Liver (tissue), 9 donors: ENCODE data around the gene SYNM. TPM values are rescaled to one million over a fixed set of nuclear protein-coding genes. Genes with fewer than 3 reads are reported as not detected.

ENCODE experiments used
- DNase-seq: peaks from one replicate; pipeline ENCODE4 v3.0.0-alpha.2; 2017; ENCODE audit warnings: low spot score
- H3K27ac ChIP-seq, 2 donors: one replicate each; pipeline ENCODE4 v1.7.0; 2013; ENCODE audit warnings: inconsistent platforms in 2 of 2, low read length in 2 of 2, control low read depth in 1 of 2, low read depth in 1 of 2, mild to moderate bottlenecking in 1 of 2
- H3K27me3 ChIP-seq, 4 donors: one replicate each; pipeline versions ENCODE4 v1.6.1 to v1.7.0; 2013; ENCODE audit warnings: low read length in 3 of 4, inconsistent platforms in 1 of 4, mild to moderate bottlenecking in 1 of 4, moderate library complexity in 1 of 4; ENCODE audit not compliant: control insufficient read depth in 4 of 4, insufficient read depth in 4 of 4
- H3K36me3 ChIP-seq, 4 donors: one replicate each; pipeline versions ENCODE4 v1.6.1 to v1.7.0; 2013; ENCODE audit warnings: low read length in 3 of 4, mild to moderate bottlenecking in 3 of 4, low read depth in 1 of 4, moderate library complexity in 1 of 4; ENCODE audit not compliant: control insufficient read depth in 4 of 4, insufficient read depth in 3 of 4
- H3K4me1 ChIP-seq, 4 donors: one replicate each; pipeline versions ENCODE4 v1.6.1 to v1.7.0; 2013; ENCODE audit warnings: low read length in 3 of 4, mild to moderate bottlenecking in 3 of 4, moderate library complexity in 1 of 4; ENCODE audit not compliant: control insufficient read depth in 4 of 4, insufficient read depth in 4 of 4
- H3K4me3 ChIP-seq, 3 donors: one replicate each; pipeline versions ENCODE4 v1.6.1 to v1.7.0; 2013; ENCODE audit warnings: low read length in 3 of 3, control low read depth in 1 of 3, low read depth in 1 of 3, mild to moderate bottlenecking in 1 of 3
- H3K9ac ChIP-seq, 2 donors: one replicate each; pipeline ENCODE4 v1.7.0; 2013; ENCODE audit warnings: low read length in 2 of 2, mild to moderate bottlenecking in 2 of 2, moderate library complexity in 2 of 2, control low read depth in 1 of 2, low read depth in 1 of 2
- H3K9me3 ChIP-seq, 4 donors: one replicate each; pipeline versions ENCODE4 v1.6.1 to v1.7.0; 2013; ENCODE audit warnings: low read length in 3 of 4; ENCODE audit not compliant: control insufficient read depth in 4 of 4
- EGR1 ChIP-seq, 2 donors: IDR thresholded peaks; 2 replicates each; pipeline ENCODE4 v1.6.1; 2016 to 2018; ENCODE audit warnings: antibody characterized with exemption in 2 of 2, low read depth in 2 of 2
- FOXA2 ChIP-seq: IDR thresholded peaks from 2 replicates; pipeline ENCODE4 v1.6.1; 2016; ENCODE audit warnings: antibody characterized with exemption
- HNF4G ChIP-seq: IDR thresholded peaks from 2 replicates; pipeline ENCODE4 v1.6.1; 2016; ENCODE audit warnings: antibody characterized with exemption
- NR2F2 ChIP-seq: IDR thresholded peaks from 2 replicates; pipeline ENCODE4 v1.6.1; 2016; ENCODE audit warnings: antibody characterized with exemption
- RAD21 ChIP-seq, 2 donors: IDR thresholded peaks; 2 replicates each; pipeline ENCODE4 v1.6.1; 2016; ENCODE audit warnings: antibody characterized with exemption in 2 of 2, mild to moderate bottlenecking in 2 of 2
- RXRA ChIP-seq, 2 donors: IDR thresholded peaks; 2 replicates each; pipeline ENCODE4 v1.6.1; 2017 to 2018; ENCODE audit warnings: antibody characterized with exemption in 2 of 2, mild to moderate bottlenecking in 1 of 2
- SP1 ChIP-seq: IDR thresholded peaks from 2 replicates; pipeline ENCODE4 v1.6.1; 2018; ENCODE audit warnings: antibody characterized with exemption, mild to moderate bottlenecking
- TAF1 ChIP-seq: conservative IDR thresholded peaks from 2 replicates; pipeline ENCODE4 v1.6.1; 2016; ENCODE audit warnings: antibody characterized with exemption, mild to moderate bottlenecking
- YY1 ChIP-seq: IDR thresholded peaks from 2 replicates; pipeline ENCODE4 v1.6.1; 2016; ENCODE audit warnings: antibody characterized with exemption, mild to moderate bottlenecking
- WGBS: extraction: QIAGEN DNeasy Blood & Tissue Kit; methylation state at CpG from one replicate; pipeline ENCODE4 v1.1.7; 2013; 5-methylcytosine and 5-hydroxymethylcytosine counted together
- polyA plus RNA-seq, 2 donors: library from polyadenylated mRNA; stranded (reverse) in 1 of 2; unstranded in 1 of 2; fragments of 200-250 nt in 1 of 2; fragments of >200 nt in 1 of 2; fragmentation: Nextera tagmentation in 1 of 2; extraction: Ambion mirVana in 1 of 2; gene quantifications; one replicate each; pipeline versions ENCODE4 v1.2.1 to v1.2.3, GENCODE V29; 2013 to 2015
- total RNA-seq, 2 donors: library from RNA; depleted of rRNA; stranded (reverse); fragments of >200 nt; gene quantifications; one replicate each; pipeline ENCODE4 v1.2.3, GENCODE V29; 2014
- TF ChIP-seq, protein P1 (sequence below): fragments of 150-350 bp; IDR thresholded peaks from 2 replicates; pipeline ENCODE4 v1.5.1; 2017; ENCODE audit warnings: improper control_type of control experiment, low read depth, low read length; ENCODE audit not compliant: missing input control
- TF ChIP-seq, protein P2 (sequence below): IDR thresholded peaks from 2 replicates; pipeline ENCODE4 v1.6.1; 2016; ENCODE audit warnings: antibody characterized with exemption, mild to moderate bottlenecking
- TF ChIP-seq, protein P3 (sequence below): IDR thresholded peaks from 2 replicates; pipeline ENCODE4 v1.6.1; 2016; ENCODE audit warnings: antibody characterized with exemption
- TF ChIP-seq, protein P4 (sequence below): IDR thresholded peaks from 2 replicates; pipeline ENCODE4 v1.6.1; 2016; ENCODE audit warnings: antibody characterized with exemption
- donor health status: healthy.
- donor health status: healthy.
- donor health status: healthy.
- donor health status: healthy.
- donor health status: healthy.

SYNM gene
- total and polyA plus RNA-seq, 4 donors = 0.39 to 6.4 (median 1.2) TPM

DNA sequence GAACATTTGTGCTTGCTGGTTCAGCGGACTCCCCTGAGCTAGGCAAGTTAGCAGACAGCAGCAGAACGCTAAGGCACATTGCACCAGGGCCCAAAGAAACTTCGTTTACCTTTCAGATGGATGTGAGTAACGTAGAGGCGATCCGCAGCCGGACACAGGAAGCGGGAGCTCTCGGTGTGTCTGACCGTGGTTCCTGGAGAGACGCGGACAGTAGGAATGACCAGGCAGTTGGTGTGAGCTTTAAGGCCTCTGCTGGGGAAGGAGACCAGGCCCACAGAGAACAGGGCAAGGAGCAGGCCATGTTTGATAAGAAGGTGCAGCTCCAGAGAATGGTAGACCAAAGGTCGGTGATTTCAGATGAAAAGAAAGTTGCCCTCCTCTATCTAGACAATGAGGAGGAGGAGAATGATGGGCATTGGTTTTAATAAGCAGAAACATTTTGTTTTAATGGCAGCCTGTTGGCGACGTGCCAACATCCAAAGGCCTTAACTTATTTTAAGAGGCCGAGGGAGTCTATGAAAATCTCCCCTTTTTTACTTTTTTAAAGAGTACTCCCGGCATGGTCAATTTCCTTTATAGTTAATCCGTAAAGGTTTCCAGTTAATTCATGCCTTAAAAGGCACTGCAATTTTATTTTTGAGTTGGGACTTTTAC is 27.9 kb downstream of the SYNM start:
- WGBS = 95% methylated on average over 18 of the region's 18 CpGs
- Histone ChIP-seq H3K4me1 (peaks cover 3 to 18% (median 9%) of the 10 kb centered on the region in 4 donors), H3K9me3 (no peaks in the 10 kb centered on the region), H3K27me3 (no peaks in the 10 kb centered on the region), H3K9ac (no peak overlapping the region), H3K27ac (no peak overlapping the region), H3K36me3 (peaks cover 0 to 4% (median 0%) of the 10 kb centered on the region in 4 donors), H3K4me3 (no peak overlapping the region)
- TF ChIP-seq RXRA (IDR thresholded peaks at IDR 0.05) (no peak), TAF1 (no peak), RAD21 (IDR thresholded peaks at IDR 0.05) (no peak), FOXA2 (no peak), HNF4G (no peak), EGR1 (IDR thresholded peaks at IDR 0.05; ENCODE audit: low read depth in 2 of 2) (no peak), NR2F2 (no peak), SP1 (no peak), YY1 (no peak)
- TF ChIP-seq, protein P1, sequence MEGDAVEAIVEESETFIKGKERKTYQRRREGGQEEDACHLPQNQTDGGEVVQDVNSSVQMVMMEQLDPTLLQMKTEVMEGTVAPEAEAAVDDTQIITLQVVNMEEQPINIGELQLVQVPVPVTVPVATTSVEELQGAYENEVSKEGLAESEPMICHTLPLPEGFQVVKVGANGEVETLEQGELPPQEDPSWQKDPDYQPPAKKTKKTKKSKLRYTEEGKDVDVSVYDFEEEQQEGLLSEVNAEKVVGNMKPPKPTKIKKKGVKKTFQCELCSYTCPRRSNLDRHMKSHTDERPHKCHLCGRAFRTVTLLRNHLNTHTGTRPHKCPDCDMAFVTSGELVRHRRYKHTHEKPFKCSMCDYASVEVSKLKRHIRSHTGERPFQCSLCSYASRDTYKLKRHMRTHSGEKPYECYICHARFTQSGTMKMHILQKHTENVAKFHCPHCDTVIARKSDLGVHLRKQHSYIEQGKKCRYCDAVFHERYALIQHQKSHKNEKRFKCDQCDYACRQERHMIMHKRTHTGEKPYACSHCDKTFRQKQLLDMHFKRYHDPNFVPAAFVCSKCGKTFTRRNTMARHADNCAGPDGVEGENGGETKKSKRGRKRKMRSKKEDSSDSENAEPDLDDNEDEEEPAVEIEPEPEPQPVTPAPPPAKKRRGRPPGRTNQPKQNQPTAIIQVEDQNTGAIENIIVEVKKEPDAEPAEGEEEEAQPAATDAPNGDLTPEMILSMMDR = no peak
- TF ChIP-seq, protein P2, sequence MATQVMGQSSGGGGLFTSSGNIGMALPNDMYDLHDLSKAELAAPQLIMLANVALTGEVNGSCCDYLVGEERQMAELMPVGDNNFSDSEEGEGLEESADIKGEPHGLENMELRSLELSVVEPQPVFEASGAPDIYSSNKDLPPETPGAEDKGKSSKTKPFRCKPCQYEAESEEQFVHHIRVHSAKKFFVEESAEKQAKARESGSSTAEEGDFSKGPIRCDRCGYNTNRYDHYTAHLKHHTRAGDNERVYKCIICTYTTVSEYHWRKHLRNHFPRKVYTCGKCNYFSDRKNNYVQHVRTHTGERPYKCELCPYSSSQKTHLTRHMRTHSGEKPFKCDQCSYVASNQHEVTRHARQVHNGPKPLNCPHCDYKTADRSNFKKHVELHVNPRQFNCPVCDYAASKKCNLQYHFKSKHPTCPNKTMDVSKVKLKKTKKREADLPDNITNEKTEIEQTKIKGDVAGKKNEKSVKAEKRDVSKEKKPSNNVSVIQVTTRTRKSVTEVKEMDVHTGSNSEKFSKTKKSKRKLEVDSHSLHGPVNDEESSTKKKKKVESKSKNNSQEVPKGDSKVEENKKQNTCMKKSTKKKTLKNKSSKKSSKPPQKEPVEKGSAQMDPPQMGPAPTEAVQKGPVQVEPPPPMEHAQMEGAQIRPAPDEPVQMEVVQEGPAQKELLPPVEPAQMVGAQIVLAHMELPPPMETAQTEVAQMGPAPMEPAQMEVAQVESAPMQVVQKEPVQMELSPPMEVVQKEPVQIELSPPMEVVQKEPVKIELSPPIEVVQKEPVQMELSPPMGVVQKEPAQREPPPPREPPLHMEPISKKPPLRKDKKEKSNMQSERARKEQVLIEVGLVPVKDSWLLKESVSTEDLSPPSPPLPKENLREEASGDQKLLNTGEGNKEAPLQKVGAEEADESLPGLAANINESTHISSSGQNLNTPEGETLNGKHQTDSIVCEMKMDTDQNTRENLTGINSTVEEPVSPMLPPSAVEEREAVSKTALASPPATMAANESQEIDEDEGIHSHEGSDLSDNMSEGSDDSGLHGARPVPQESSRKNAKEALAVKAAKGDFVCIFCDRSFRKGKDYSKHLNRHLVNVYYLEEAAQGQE = no peak
- TF ChIP-seq, protein P3, sequence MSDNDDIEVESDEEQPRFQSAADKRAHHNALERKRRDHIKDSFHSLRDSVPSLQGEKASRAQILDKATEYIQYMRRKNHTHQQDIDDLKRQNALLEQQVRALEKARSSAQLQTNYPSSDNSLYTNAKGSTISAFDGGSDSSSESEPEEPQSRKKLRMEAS = no peak
- no peak for DNase-seq

DNA sequence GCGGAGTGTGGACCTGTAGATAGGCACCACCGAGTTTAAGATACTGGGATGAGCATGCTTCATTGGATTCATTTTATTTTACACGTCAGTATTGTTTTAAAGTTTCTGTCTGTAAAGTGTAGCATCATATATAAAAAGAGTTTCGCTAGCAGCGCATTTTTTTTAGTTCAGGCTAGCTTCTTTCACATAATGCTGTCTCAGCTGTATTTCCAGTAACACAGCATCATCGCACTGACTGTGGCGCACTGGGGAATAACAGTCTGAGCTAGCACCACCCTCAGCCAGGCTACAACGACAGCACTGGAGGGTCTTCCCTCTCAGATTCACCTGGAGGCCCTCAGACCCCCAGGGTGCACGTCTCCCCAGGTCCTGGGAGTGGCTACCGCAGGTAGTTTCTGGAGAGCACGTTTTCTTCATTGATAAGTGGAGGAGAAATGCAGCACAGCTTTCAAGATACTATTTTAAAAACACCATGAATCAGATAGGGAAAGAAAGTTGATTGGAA is 29.5 kb downstream of the SYNM start:
- WGBS = 85% methylated on average over 11 of the region's 11 CpGs
- H3K36me3 ChIP-seq = peaks cover 0 to 4% (median 2%) of the 10 kb centered on the region in 4 donors
- peaks cover 3 to 16% (median 9%) of the 10 kb centered on the region in 4 donors for H3K4me1 ChIP-seq
- no peak overlapping the region for H3K9ac ChIP-seq
- H3K9me3 ChIP-seq = no peaks in the 10 kb centered on the region
- no peaks in the 10 kb centered on the region for H3K27me3 ChIP-seq
- DNase-seq = no peak
- no peak overlapping the region for H3K4me3 ChIP-seq
- H3K27ac ChIP-seq = no peak overlapping the region
- TF ChIP-seq, protein P4, sequence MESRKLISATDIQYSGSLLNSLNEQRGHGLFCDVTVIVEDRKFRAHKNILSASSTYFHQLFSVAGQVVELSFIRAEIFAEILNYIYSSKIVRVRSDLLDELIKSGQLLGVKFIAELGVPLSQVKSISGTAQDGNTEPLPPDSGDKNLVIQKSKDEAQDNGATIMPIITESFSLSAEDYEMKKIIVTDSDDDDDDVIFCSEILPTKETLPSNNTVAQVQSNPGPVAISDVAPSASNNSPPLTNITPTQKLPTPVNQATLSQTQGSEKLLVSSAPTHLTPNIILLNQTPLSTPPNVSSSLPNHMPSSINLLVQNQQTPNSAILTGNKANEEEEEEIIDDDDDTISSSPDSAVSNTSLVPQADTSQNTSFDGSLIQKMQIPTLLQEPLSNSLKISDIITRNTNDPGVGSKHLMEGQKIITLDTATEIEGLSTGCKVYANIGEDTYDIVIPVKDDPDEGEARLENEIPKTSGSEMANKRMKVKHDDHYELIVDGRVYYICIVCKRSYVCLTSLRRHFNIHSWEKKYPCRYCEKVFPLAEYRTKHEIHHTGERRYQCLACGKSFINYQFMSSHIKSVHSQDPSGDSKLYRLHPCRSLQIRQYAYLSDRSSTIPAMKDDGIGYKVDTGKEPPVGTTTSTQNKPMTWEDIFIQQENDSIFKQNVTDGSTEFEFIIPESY = no peak
- TF ChIP-seq SP1 (no peak), TAF1 (no peak)
